ENCODE data around the gene RPL15.
"Not testable (repeated sequence)": the region's sequence is repeated elsewhere in the genome, so short reads cannot be mapped to it uniquely, and the experiment has no call there.

The RPL15 gene

GRCh38 chr3:23889950-23890349 lies 27.0 kb upstream of the RPL15 start:
- DNase-seq (ENCODE audit: low spot score) = no peak

- no peak for DNase-seq (ENCODE audit: low spot score)
These were observed 22.5 kb upstream of the RPL15 start for GRCh38 chr3:23894254-23895061.

- DNase-seq (ENCODE audit: low spot score) = no peak
These were observed 21.8 kb upstream of the RPL15 start for GRCh38 chr3:23895181-23895580.

- DNase-seq (ENCODE audit: low spot score) = no peak
These were observed 16.2 kb upstream of the RPL15 start for GRCh38 chr3:23900744-23901143.

- DNase-seq (ENCODE audit: low spot score) = no peak
These were observed 12.4 kb upstream of the RPL15 start for GRCh38 chr3:23904545-23904944.

- no peak for DNase-seq (ENCODE audit: low spot score)
These were observed 7.6 kb upstream of the RPL15 start for GRCh38 chr3:23909341-23909740.

- no peak for DNase-seq (ENCODE audit: low spot score)
These were observed 5.5 kb upstream of the RPL15 start for GRCh38 chr3:23911397-23911796.

GRCh38 chr3:23912335-23912734 lies 4.6 kb upstream of the RPL15 start:
- not testable (repeated sequence) for DNase-seq (ENCODE audit: low spot score)

GRCh38 chr3:23913182-23913581 lies 3.8 kb upstream of the RPL15 start:
- no peak for DNase-seq (ENCODE audit: low spot score)

GRCh38 chr3:23913873-23914743 lies 2.8 kb upstream of the RPL15 start:
- DNase-seq (ENCODE audit: low spot score) = no peak

- DNase-seq (ENCODE audit: low spot score) = no peak
These were observed 1.3 kb upstream of the RPL15 start for GRCh38 chr3:23915537-23916108.

GRCh38 chr3:23916152-23916885 lies 613 bp upstream of the RPL15 start:
- DNase-seq (ENCODE audit: low spot score) = no peak

GRCh38 chr3:23917679-23918303 lies 859 bp downstream of the RPL15 start:
- peak; percentile 22 for DNase-seq (ENCODE audit: low spot score)

GRCh38 chr3:23918331-23918730 lies 1.4 kb downstream of the RPL15 start:
- not testable (repeated sequence) for DNase-seq (ENCODE audit: low spot score)

GRCh38 chr3:23919628-23920027 lies 2.7 kb downstream of the RPL15 start:
- DNase-seq (ENCODE audit: low spot score) = no peak

GRCh38 chr3:23920151-23920655 lies 3.3 kb downstream of the RPL15 start:
- no peak for DNase-seq (ENCODE audit: low spot score)

GRCh38 chr3:23921052-23921511 lies 4.2 kb downstream of the RPL15 start:
- no peak for DNase-seq (ENCODE audit: low spot score)

- DNase-seq (ENCODE audit: low spot score) = no peak
These were observed 6.9 kb downstream of the RPL15 start for GRCh38 chr3:23923786-23924185.

- no peak for DNase-seq (ENCODE audit: low spot score)
These were observed 9.3 kb downstream of the RPL15 start for GRCh38 chr3:23926246-23926645.

GRCh38 chr3:23926736-23927135 lies 9.8 kb downstream of the RPL15 start:
- DNase-seq (ENCODE audit: low spot score) = no peak

GRCh38 chr3:23928524-23928923 lies 11.6 kb downstream of the RPL15 start:
- DNase-seq (ENCODE audit: low spot score) = no peak
